AG04450 (cell line): Measurements from ENCODE around the gene SLIT3. TPM values are rescaled to one million over a fixed set of nuclear protein-coding genes. Genes with fewer than 3 reads are reported as not detected.

Source experiments
- CTCF ChIA-PET: fragments of 300-600, 350-600 bp; formaldehyde crosslinking; extraction: SDS; loops from one replicate; lab custom pipeline; 2022; ENCODE audit warnings: antibody characterized with exemption, inconsistent platforms; lab: Charles Lee
- POLR2A ChIA-PET: fragments of 350-600 bp; formaldehyde crosslinking; extraction: SDS; loops from one replicate; lab custom pipeline; 2021; ENCODE audit warnings: antibody characterized with exemption, inconsistent platforms; lab: Yijun Ruan, JAX
- DNase-seq: peaks from one replicate; pipeline ENCODE4 v3.0.0-alpha.2; 2011; ENCODE audit warnings: low read depth, low spot score
- H3K27ac ChIP-seq: one replicate; pipeline ENCODE4 v1.5.1; 2012; ENCODE audit warnings: low read depth, low read length, control low read depth
- H3K27me3 ChIP-seq: one replicate; pipeline ENCODE4 v1.6.0; 2012; ENCODE audit warnings: low read length; ENCODE audit not compliant: control insufficient read depth, insufficient read depth
- H3K4me3 ChIP-seq: 2 replicates; pipeline ENCODE4 v1.5.1; 2011; ENCODE audit warnings: mild to moderate bottlenecking, low read depth, low read length, control low read depth
- H3K9me3 ChIP-seq: 2 replicates; pipeline ENCODE4 v1.5.1; 2012; ENCODE audit warnings: low read length; ENCODE audit not compliant: control insufficient read depth, insufficient read depth
- polyA plus RNA-seq: library from polyadenylated mRNA; depleted of rRNA; stranded (reverse); fragments of >200 nt; gene quantifications from 2 replicates; pipeline ENCODE4 v1.2.3, GENCODE V29; 2011
- TF ChIP-seq, protein P1 (sequence below): IDR thresholded peaks from 2 replicates; pipeline ENCODE4 v1.5.1; 2011; ENCODE audit warnings: low read depth, low read length, control low read depth, inconsistent platforms

SLIT3 gene
- polyA plus RNA-seq, 1 experiment = 0.26 TPM

DNA sequence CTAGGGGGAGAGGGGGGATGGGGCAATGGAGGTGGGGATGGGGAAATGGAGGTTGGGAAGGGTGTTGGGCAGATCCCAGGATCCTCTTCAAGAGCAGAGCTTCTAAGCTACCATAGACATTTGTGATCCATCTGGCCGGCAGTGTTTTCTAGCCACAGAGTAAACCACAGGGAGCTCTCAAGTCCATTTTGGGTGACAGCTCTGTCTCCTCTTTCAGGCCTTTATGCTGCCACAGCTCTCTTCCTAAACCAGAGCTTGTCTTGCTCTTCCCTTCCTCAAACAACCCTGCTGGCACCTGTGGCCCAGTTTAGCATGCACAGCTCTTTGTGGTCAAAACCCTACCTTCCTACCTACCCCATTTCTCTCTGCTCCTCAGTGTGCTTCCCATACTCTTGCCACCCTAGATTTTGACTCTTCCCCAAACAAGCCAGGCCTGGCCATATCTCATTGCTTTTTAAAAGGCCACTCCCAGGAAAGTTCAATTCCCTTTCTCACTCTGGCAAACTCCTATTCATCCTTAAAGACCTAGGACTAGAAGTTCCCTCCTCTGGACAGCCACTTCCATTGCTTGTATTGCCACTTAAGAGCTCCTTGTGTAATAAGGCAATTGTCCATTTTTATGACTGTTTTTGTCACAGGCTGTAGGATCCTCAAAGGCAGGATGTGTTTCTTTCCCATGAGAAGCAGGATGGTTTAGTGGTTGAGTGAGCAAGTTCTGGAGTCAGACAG is 637.5 kb downstream of the SLIT3 start:
- Histone ChIP-seq H3K27me3 (no peaks in the 10 kb centered on the region), H3K4me3 (no peak overlapping the region), H3K27ac (no peak overlapping the region), H3K9me3 (no peaks in the 10 kb centered on the region)
- TF ChIP-seq, protein P1, sequence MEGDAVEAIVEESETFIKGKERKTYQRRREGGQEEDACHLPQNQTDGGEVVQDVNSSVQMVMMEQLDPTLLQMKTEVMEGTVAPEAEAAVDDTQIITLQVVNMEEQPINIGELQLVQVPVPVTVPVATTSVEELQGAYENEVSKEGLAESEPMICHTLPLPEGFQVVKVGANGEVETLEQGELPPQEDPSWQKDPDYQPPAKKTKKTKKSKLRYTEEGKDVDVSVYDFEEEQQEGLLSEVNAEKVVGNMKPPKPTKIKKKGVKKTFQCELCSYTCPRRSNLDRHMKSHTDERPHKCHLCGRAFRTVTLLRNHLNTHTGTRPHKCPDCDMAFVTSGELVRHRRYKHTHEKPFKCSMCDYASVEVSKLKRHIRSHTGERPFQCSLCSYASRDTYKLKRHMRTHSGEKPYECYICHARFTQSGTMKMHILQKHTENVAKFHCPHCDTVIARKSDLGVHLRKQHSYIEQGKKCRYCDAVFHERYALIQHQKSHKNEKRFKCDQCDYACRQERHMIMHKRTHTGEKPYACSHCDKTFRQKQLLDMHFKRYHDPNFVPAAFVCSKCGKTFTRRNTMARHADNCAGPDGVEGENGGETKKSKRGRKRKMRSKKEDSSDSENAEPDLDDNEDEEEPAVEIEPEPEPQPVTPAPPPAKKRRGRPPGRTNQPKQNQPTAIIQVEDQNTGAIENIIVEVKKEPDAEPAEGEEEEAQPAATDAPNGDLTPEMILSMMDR = no peak
- ChIA-PET CTCF (interaction anchor here (1.0 to 1.3 kb wide), 2 partner anchors 43 to 283 kb away, joined by 3 read pairs; no protein-coding TSS in a partner anchor), POLR2A (no interaction called here)
- DNase-seq = no peak

GRCh38 chr5:168661593-168662485 is 639.1 kb downstream of the SLIT3 start:
- Histone ChIP-seq H3K4me3 (no peak overlapping the region), H3K27ac (no peak overlapping the region), H3K27me3 (no peaks in the 10 kb centered on the region), H3K9me3 (no peaks in the 10 kb centered on the region)
- no peak for DNase-seq
- CTCF ChIA-PET = no interaction called here
- TF ChIP-seq, protein P1 = no peak
- POLR2A ChIA-PET = no interaction called here

DNA sequence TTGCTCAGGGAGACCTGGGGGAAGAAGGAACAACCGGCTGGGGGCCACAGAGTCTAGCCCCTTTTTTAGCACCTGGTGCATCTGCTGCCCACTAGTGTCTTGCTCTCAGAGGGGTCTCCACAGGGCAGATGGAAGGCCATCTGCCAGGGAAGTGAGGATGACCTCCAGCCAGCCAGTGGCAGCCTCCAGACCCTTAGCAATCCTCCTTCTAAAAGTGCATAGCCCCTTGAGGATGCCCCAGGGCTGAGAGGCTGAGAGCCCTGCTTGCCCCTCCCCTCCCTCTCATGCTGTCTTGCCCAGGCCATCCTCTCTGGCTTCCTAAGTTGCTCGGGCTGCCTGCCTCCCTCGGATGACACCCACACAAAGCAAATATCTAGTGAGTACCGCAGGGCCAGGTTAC is 640.2 kb downstream of the SLIT3 start:
- no peak for DNase-seq
- ChIA-PET POLR2A (no interaction called here), CTCF (no interaction called here)
- Histone ChIP-seq H3K9me3 (no peaks in the 10 kb centered on the region), H3K27me3 (no peaks in the 10 kb centered on the region), H3K4me3 (no peak overlapping the region), H3K27ac (no peak overlapping the region)
- TF ChIP-seq, protein P1 = no peak

GRCh38 chr5:168659286-168659847 is 641.6 kb downstream of the SLIT3 start:
- H3K9me3 ChIP-seq = no peaks in the 10 kb centered on the region
- H3K27me3 ChIP-seq = no peaks in the 10 kb centered on the region
- no peak overlapping the region for H3K27ac ChIP-seq
- ChIA-PET CTCF (interaction anchor here (0.6 kb wide), 1 partner anchor 289 kb away, joined by 3 read pairs; no protein-coding TSS in a partner anchor), POLR2A (no interaction called here)
- TF ChIP-seq, protein P1 = no peak
- H3K4me3 ChIP-seq = no peak overlapping the region
- DNase-seq = no peak

GRCh38 chr5:168658394-168658793 is 642.5 kb downstream of the SLIT3 start:
- no peak for DNase-seq
- POLR2A ChIA-PET = no interaction called here

More at GRCh38 chr5:168658394-168658793, 642.5 kb downstream of the SLIT3 start:
- H3K4me3 ChIP-seq = no peak overlapping the region
- H3K27ac ChIP-seq = no peak overlapping the region
- no peaks in the 10 kb centered on the region for H3K27me3 ChIP-seq
- CTCF ChIA-PET = no interaction called here
- H3K9me3 ChIP-seq = no peaks in the 10 kb centered on the region
- TF ChIP-seq, protein P1 = no peak
